ENCODE measurements around the gene OTULIN. TPM values are rescaled to one million over a fixed set of nuclear protein-coding genes. Genes with fewer than 3 reads are reported as not detected.

The OTULIN gene
- total and polyA plus RNA-seq, 4 donors, result 8.6 to 44.4 (median 12.1) TPM

DNA sequence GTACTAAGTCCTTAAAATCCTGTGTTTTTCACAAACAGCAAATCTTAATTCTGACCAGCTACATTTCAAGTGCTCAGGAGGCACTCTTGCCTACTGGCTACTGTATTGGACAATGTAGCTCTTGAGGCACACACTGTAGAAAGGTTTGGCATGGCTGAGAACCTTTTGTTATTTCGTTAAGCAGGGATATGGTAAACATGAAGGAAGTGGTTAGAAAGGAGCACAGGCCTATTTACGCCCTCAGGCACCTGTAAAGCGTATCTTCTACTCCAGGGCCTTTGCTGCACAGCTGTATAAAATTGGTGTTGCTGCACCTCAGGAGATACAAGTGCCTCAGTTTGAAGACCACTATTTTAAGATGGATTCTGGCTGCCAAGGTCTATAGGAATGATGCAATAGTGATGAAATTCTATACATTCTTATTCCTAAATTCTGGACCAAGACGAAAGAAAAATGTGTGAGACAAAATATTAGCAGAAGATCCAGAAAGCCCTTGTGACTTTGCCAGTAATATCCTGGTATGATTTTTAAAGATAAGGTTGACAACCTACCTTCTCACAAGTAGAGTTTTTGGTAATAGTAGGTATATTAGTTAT lies 9.3 kb upstream of the OTULIN start:
- H3K4me3 ChIP-seq (ENCODE audit: low read depth in 1 of 3, low read length in 3 of 3), result no peak overlapping the region
- 62% methylated on average over 4 of the region's 4 CpGs for WGBS
- peaks cover 0 to 5% (median 0%) of the 10 kb centered on the region in 4 donors for H3K4me1 ChIP-seq (ENCODE audit: control insufficient read depth in 4 of 4, insufficient read depth in 4 of 4, low read length in 3 of 4)
- no peaks in the 10 kb centered on the region for H3K9me3 ChIP-seq (ENCODE audit: control insufficient read depth in 4 of 4, low read length in 3 of 4)
- H3K27ac ChIP-seq (ENCODE audit: low read depth in 1 of 2, low read length in 2 of 2), result no peak overlapping the region
- no peak for TF ChIP-seq RXRA (IDR thresholded peaks at IDR 0.05)
- no peak for TF ChIP-seq HNF4A (conservative IDR thresholded peaks at IDR 0.05)
- TF ChIP-seq FOXA2 (IDR thresholded peaks at IDR 0.05), result no peak
- H3K27me3 ChIP-seq (ENCODE audit: control insufficient read depth in 4 of 4, insufficient read depth in 4 of 4, low read length in 3 of 4), result peaks cover 0 to 3% (median 0%) of the 10 kb centered on the region in 4 donors
- no peak overlapping the region for H3K9ac ChIP-seq (ENCODE audit: low read depth in 1 of 2, low read length in 2 of 2)
- H3K36me3 ChIP-seq (ENCODE audit: control insufficient read depth in 4 of 4, insufficient read depth in 3 of 4, low read depth in 1 of 4, low read length in 3 of 4), result no peaks in the 10 kb centered on the region
- no peak for DNase-seq (ENCODE audit: low spot score)

DNA sequence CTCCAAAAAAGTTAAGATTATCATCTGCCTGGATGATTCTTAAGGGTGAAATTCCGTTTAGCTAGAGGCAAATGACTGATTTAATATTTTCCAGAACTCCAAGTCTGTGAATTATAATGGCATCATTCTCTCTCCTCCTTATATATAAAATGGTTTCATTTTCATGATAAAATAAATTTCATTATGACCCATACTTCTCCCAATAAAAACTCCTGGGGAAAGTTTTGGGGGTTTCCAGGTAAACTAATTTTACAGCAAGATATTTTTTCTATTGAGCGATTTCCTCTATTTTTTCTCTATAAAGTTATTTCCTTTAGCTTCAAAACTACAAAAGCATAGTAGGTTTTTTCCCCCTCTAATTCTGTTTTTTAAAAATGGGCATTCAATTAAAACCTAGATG lies 7.6 kb upstream of the OTULIN start:
- no peaks in the 10 kb centered on the region for H3K36me3 ChIP-seq (ENCODE audit: control insufficient read depth in 4 of 4, insufficient read depth in 3 of 4, low read depth in 1 of 4, low read length in 3 of 4)
- H3K27me3 ChIP-seq (ENCODE audit: control insufficient read depth in 4 of 4, insufficient read depth in 4 of 4, low read length in 3 of 4), result peaks cover 0 to 3% (median 0%) of the 10 kb centered on the region in 4 donors
- 67% methylated on average over 2 of the region's 2 CpGs for WGBS
- peaks cover 0 to 10% (median 2%) of the 10 kb centered on the region in 4 donors for H3K4me1 ChIP-seq (ENCODE audit: control insufficient read depth in 4 of 4, insufficient read depth in 4 of 4, low read length in 3 of 4)
- no peak overlapping the region for H3K4me3 ChIP-seq (ENCODE audit: low read depth in 1 of 3, low read length in 3 of 3)
- H3K9ac ChIP-seq (ENCODE audit: low read depth in 1 of 2, low read length in 2 of 2), result no peak overlapping the region
- DNase-seq (ENCODE audit: low spot score), result no peak
- no peaks in the 10 kb centered on the region for H3K9me3 ChIP-seq (ENCODE audit: control insufficient read depth in 4 of 4, low read length in 3 of 4)
- H3K27ac ChIP-seq (ENCODE audit: low read depth in 1 of 2, low read length in 2 of 2), result no peak overlapping the region
- no peak for TF ChIP-seq GABPA (IDR thresholded peaks at IDR 0.05 in 1 of 2, conservative IDR thresholded peaks at IDR 0.05 in 1 of 2)
- TF ChIP-seq RXRA (IDR thresholded peaks at IDR 0.05), result no peak
- TF ChIP-seq FOXA1 (IDR thresholded peaks at IDR 0.05), result no peak
- TF ChIP-seq TAF1 (conservative IDR thresholded peaks at IDR 0.05), result no peak
- TF ChIP-seq NR2F2 (IDR thresholded peaks at IDR 0.05), result no peak
- TF ChIP-seq SP1 (IDR thresholded peaks at IDR 0.05), result no peak
- TF ChIP-seq, protein P1, sequence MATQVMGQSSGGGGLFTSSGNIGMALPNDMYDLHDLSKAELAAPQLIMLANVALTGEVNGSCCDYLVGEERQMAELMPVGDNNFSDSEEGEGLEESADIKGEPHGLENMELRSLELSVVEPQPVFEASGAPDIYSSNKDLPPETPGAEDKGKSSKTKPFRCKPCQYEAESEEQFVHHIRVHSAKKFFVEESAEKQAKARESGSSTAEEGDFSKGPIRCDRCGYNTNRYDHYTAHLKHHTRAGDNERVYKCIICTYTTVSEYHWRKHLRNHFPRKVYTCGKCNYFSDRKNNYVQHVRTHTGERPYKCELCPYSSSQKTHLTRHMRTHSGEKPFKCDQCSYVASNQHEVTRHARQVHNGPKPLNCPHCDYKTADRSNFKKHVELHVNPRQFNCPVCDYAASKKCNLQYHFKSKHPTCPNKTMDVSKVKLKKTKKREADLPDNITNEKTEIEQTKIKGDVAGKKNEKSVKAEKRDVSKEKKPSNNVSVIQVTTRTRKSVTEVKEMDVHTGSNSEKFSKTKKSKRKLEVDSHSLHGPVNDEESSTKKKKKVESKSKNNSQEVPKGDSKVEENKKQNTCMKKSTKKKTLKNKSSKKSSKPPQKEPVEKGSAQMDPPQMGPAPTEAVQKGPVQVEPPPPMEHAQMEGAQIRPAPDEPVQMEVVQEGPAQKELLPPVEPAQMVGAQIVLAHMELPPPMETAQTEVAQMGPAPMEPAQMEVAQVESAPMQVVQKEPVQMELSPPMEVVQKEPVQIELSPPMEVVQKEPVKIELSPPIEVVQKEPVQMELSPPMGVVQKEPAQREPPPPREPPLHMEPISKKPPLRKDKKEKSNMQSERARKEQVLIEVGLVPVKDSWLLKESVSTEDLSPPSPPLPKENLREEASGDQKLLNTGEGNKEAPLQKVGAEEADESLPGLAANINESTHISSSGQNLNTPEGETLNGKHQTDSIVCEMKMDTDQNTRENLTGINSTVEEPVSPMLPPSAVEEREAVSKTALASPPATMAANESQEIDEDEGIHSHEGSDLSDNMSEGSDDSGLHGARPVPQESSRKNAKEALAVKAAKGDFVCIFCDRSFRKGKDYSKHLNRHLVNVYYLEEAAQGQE (IDR thresholded peaks at IDR 0.05), result no peak
- no peak for TF ChIP-seq YY1 (IDR thresholded peaks at IDR 0.05)
- TF ChIP-seq FOXA2 (IDR thresholded peaks at IDR 0.05), result no peak

DNA sequence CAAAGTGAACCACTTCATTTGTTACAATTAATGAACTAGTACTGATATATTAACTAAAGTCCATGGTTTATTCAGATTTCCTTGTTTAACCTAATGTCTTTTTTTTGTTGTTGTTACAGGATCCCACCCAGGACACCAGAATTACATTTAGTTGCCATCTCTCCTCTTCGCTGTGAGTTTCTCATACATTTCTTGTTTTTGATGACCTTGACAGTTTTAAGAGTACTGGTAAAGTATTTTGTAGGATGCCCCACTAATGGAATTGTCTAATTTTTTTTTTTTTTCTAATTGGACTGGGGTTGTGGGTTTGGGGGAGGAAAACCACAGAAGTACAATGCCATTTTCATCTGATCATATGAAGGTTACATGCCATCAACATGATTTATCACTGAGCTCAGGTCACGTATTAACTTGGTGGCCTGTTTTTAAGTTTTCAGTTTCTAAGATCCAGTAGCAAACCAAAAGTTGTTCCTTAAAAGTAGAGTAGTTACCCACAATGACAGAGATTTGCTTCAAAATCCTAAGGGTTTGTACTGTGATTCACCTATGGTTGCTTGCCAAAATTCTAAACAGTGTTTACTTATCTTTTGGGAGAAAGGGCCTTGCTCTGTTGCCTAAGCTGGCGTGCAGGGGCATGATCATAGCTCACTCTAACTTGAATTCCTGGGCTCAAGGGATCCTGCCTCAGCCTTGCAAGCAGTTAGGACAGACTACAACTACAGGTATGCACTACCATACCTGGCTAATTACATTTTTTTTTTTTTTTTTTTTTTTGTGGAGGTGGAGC lies 4.5 kb upstream of the OTULIN start:
- Histone ChIP-seq H3K4me3 (ENCODE audit: low read depth in 1 of 3, low read length in 3 of 3) (no peak overlapping the region), H3K9me3 (ENCODE audit: control insufficient read depth in 4 of 4, low read length in 3 of 4) (no peaks in the 10 kb centered on the region), H3K27me3 (ENCODE audit: control insufficient read depth in 4 of 4, insufficient read depth in 4 of 4, low read length in 3 of 4) (peaks cover 0 to 2% (median 0%) of the 10 kb centered on the region in 4 donors), H3K9ac (ENCODE audit: low read depth in 1 of 2, low read length in 2 of 2) (peak overlapping the region in 1 of 2 donors; percentile 13), H3K27ac (ENCODE audit: low read depth in 1 of 2, low read length in 2 of 2) (peak overlapping the region in 1 of 2 donors; percentile 59), H3K36me3 (ENCODE audit: control insufficient read depth in 4 of 4, insufficient read depth in 3 of 4, low read depth in 1 of 4, low read length in 3 of 4) (no peaks in the 10 kb centered on the region), H3K4me1 (ENCODE audit: control insufficient read depth in 4 of 4, insufficient read depth in 4 of 4, low read length in 3 of 4) (peaks cover 0 to 20% (median 6%) of the 10 kb centered on the region in 4 donors)
- TF ChIP-seq TAF1 (conservative IDR thresholded peaks at IDR 0.05), result no peak
- peak; percentile 84 for TF ChIP-seq FOXA2 (IDR thresholded peaks at IDR 0.05)
- peak; percentile 34 to 53 for TF ChIP-seq HNF4A (conservative IDR thresholded peaks at IDR 0.05)
- peak; percentile 34 for TF ChIP-seq SP1 (IDR thresholded peaks at IDR 0.05)
- TF ChIP-seq FOXA1 (IDR thresholded peaks at IDR 0.05), result peak; percentile 63
- TF ChIP-seq, protein P2, sequence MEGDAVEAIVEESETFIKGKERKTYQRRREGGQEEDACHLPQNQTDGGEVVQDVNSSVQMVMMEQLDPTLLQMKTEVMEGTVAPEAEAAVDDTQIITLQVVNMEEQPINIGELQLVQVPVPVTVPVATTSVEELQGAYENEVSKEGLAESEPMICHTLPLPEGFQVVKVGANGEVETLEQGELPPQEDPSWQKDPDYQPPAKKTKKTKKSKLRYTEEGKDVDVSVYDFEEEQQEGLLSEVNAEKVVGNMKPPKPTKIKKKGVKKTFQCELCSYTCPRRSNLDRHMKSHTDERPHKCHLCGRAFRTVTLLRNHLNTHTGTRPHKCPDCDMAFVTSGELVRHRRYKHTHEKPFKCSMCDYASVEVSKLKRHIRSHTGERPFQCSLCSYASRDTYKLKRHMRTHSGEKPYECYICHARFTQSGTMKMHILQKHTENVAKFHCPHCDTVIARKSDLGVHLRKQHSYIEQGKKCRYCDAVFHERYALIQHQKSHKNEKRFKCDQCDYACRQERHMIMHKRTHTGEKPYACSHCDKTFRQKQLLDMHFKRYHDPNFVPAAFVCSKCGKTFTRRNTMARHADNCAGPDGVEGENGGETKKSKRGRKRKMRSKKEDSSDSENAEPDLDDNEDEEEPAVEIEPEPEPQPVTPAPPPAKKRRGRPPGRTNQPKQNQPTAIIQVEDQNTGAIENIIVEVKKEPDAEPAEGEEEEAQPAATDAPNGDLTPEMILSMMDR (IDR thresholded peaks at IDR 0.05; ENCODE audit: low read depth, low read length, missing input control), result no peak
- TF ChIP-seq YY1 (IDR thresholded peaks at IDR 0.05), result peak; percentile 15
- TF ChIP-seq, protein P3, sequence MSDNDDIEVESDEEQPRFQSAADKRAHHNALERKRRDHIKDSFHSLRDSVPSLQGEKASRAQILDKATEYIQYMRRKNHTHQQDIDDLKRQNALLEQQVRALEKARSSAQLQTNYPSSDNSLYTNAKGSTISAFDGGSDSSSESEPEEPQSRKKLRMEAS (IDR thresholded peaks at IDR 0.05), result no peak
- peak; percentile 40 to 53 for TF ChIP-seq RXRA (IDR thresholded peaks at IDR 0.05)
- peak; percentile 36 to 41 for TF ChIP-seq JUND (IDR thresholded peaks at IDR 0.05)
- DNase-seq (ENCODE audit: low spot score), result no peak
- 70% methylated on average over 3 of the region's 3 CpGs for WGBS

All from liver (tissue), 9 donors.